Effector CD8-positive, alpha-beta T cell (primary cell): ENCODE data around the gene SRRM1.
A peak's percentile ranks its signal among the peaks of the same experiment; 100 is the strongest.

Source experiments
- DNase-seq: peaks from one replicate; lab custom pipeline; 2025; lab: John Stamatoyannopoulos, UW
- total RNA-seq, 4 experiments: gene quantifications; one replicate each; lab custom pipeline; 2026; lab: John Stamatoyannopoulos, UW

The SRRM1 gene
- total RNA-seq, result 62.4 to 103 (median 82.6) reads per million in 4 experiments

GRCh38 chr1:24642481-24643362, at the start of gene SRRM1:
SRRM1 (plus strand) TSS chr1:24643302; CDS start chr1:24643327, 25 bp downstream.
- DNase-seq, result peak; percentile 97

GRCh38 chr1:24594328-24594598, 48.8 kb upstream of the SRRM1 start:
- no peak for DNase-seq

- no peak for DNase-seq
Measured at GRCh38 chr1:24596401-24596880, 46.7 kb upstream of the SRRM1 start.

- no peak for DNase-seq
Measured at GRCh38 chr1:24599265-24599664, 43.8 kb upstream of the SRRM1 start.

GRCh38 chr1:24600551-24600950, 42.6 kb upstream of the SRRM1 start:
- DNase-seq, result no peak

- DNase-seq, result no peak
Measured at GRCh38 chr1:24605534-24606295, 37.4 kb upstream of the SRRM1 start.

- no peak for DNase-seq
Measured at GRCh38 chr1:24606296-24606605, 36.9 kb upstream of the SRRM1 start.

- no peak for DNase-seq
Measured at GRCh38 chr1:24606621-24607020, 36.5 kb upstream of the SRRM1 start.

- DNase-seq, result no peak
Measured at GRCh38 chr1:24609949-24610517, 33.1 kb upstream of the SRRM1 start.

- DNase-seq, result no peak
Measured at GRCh38 chr1:24619376-24619775, 23.7 kb upstream of the SRRM1 start.

GRCh38 chr1:24620678-24621077, 22.4 kb upstream of the SRRM1 start:
- no peak for DNase-seq

- no peak for DNase-seq
Measured at GRCh38 chr1:24621121-24621520, 22.0 kb upstream of the SRRM1 start.

- no peak for DNase-seq
Measured at GRCh38 chr1:24622218-24622617, 20.9 kb upstream of the SRRM1 start.

GRCh38 chr1:24632832-24633175, 10.3 kb upstream of the SRRM1 start:
- DNase-seq, result no peak

- no peak for DNase-seq
Measured at GRCh38 chr1:24635195-24635843, 7.8 kb upstream of the SRRM1 start.

GRCh38 chr1:24636661-24637357, 6.3 kb upstream of the SRRM1 start:
- DNase-seq, result no peak

GRCh38 chr1:24639094-24639493, 4.0 kb upstream of the SRRM1 start:
- DNase-seq, result no peak

GRCh38 chr1:24639881-24640280, 3.2 kb upstream of the SRRM1 start:
- DNase-seq, result no peak

- no peak for DNase-seq
Measured at GRCh38 chr1:24640288-24640687, 2.8 kb upstream of the SRRM1 start.

- peak; percentile 7 for DNase-seq
Measured at GRCh38 chr1:24641646-24642151, 1.4 kb upstream of the SRRM1 start.

- peak; percentile 33 for DNase-seq
Measured at GRCh38 chr1:24643363-24644099, 429 bp downstream of the SRRM1 start.
